Upper lobe of left lung (tissue), 6 donors: ENCODE measurements around the gene PFAS. TPM values are rescaled to one million over a fixed set of nuclear protein-coding genes. Genes with fewer than 3 reads are reported as not detected.

ENCODE experiments used
- ATAC-seq, 2 donors: fragments of 200-7000 bp; cut with Tn5 transposase; one replicate each; pipeline ENCODE4 v1.9.1; 2022; ENCODE audit warnings: mild to moderate bottlenecking in 2 of 2, moderate library complexity in 2 of 2; ENCODE audit not compliant: low FRiP score in 2 of 2
- DNase-seq, 2 donors: peaks; one replicate each; pipeline ENCODE4 v3.0.0-alpha.2; 2019 to 2020
- H3K27ac ChIP-seq, 4 donors: fragments of 200-600 bp; sonication (generic); one replicate each; pipeline ENCODE4 v1.5.1; 2016 to 2019
- H3K27me3 ChIP-seq, 4 donors: fragments of 200-600 bp; sonication (generic); one replicate each; pipeline ENCODE4 v1.5.1; 2017 to 2019
- H3K36me3 ChIP-seq, 4 donors: fragments of 200-600 bp; sonication (generic); one replicate each; pipeline ENCODE4 v1.5.1; 2016 to 2019
- H3K4me1 ChIP-seq, 4 donors: fragments of 200-600 bp; sonication (generic); one replicate each; pipeline ENCODE4 v1.5.1; 2018 to 2019
- H3K4me3 ChIP-seq, 4 donors: fragments of 200-600 bp; sonication (generic); one replicate each; pipeline ENCODE4 v1.5.1; 2017 to 2019; ENCODE audit warnings: mild to moderate bottlenecking in 2 of 4, moderate library complexity in 1 of 4
- H3K9me3 ChIP-seq, 4 donors: fragments of 200-600 bp; sonication (generic); one replicate each; pipeline ENCODE4 v1.5.1; 2018 to 2019
- CTCF ChIP-seq, 6 experiments: fragments of 450-650 bp in 4 of 6; fragments of 200-600 bp in 2 of 6; sonication (generic) in 2 of 6; IDR thresholded peaks; one replicate each; pipeline ENCODE4 v1.5.1; 2016 to 2019; ENCODE audit warnings: antibody characterized with exemption in 6 of 6
- EP300 ChIP-seq, 4 donors: sonication (generic); formaldehyde crosslinking; IDR thresholded peaks; one replicate each; pipeline ENCODE4 v1.5.1; 2017; ENCODE audit warnings: antibody characterized with exemption in 4 of 4, control low read depth in 2 of 4
- POLR2A ChIP-seq, 4 donors: fragments of 450-650 bp; IDR thresholded peaks; one replicate each; pipeline ENCODE4 v1.5.1; 2016 to 2017; ENCODE audit warnings: antibody characterized with exemption in 4 of 4, mild to moderate bottlenecking in 2 of 4
- POLR2AphosphoS5 ChIP-seq, 2 donors: sonication (generic); formaldehyde crosslinking; IDR thresholded peaks; one replicate each; pipeline ENCODE4 v1.5.1; 2017; ENCODE audit warnings: antibody characterized with exemption in 2 of 2
- WGBS, 2 donors: methylation state at CpG; one replicate each; pipeline ENCODE4 v1.1.5; 2017 to 2018; 5-methylcytosine and 5-hydroxymethylcytosine counted together
- total RNA-seq, 6 donors: library from RNA; depleted of rRNA in 4 of 6; stranded (reverse); fragments of >200 nt in 4 of 6; gene quantifications; one replicate each; pipeline versions ENCODE4 v1.1.0 to v1.2.1, GENCODE V29; 2016 to 2021
- donor health status: DM: no; HTN: no; CAD: no; lungs with moderate emphysema.
- donor health status: DM: no; HTN: yes; CAD: no; lungs with severe emphysema.

Gene PFAS
- total RNA-seq, 6 donors from 2014 or later: 11.9 to 60.8 (median 29.5) TPM

- Histone ChIP-seq H3K27ac (peak overlapping the region; percentile 54 to 82 (median 77)), H3K4me3 (peak overlapping the region; percentile 22 to 62 (median 46)), H3K27me3 (no peaks in the 10 kb centered on the region), H3K36me3 (peaks cover 0 to 9% (median 0%) of the 10 kb centered on the region in 4 donors), H3K9me3 (no peaks in the 10 kb centered on the region), H3K4me1 (peaks cover 6 to 17% (median 10%) of the 10 kb centered on the region in 4 donors)
- DNase-seq (no peak), ATAC-seq (peak in 1 of 2 donors; percentile 38)
- WGBS, 2 donors: 41 to 44% methylated on average over 5 to 10 of the region's 10 CpGs
- TF ChIP-seq POLR2A (IDR thresholded peaks at IDR 0.05) (no peak), POLR2AphosphoS5 (IDR thresholded peaks at IDR 0.05) (peak; percentile 28 to 38)
These were observed 61.6 kb downstream of the PFAS start for GRCh38 chr17:8310601-8311123.

GRCh38 chr17:8311131-8311790 lies 62.2 kb downstream of the PFAS start:
- no peaks in the 10 kb centered on the region for H3K9me3 ChIP-seq
- peak overlapping the region; percentile 9 to 62 (median 46) for H3K4me3 ChIP-seq
- DNase-seq (peak in 1 of 2 donors; percentile 23), ATAC-seq (peak in 1 of 2 donors; percentile 58)
- TF ChIP-seq EP300 (IDR thresholded peaks at IDR 0.05) (no peak), POLR2AphosphoS5 (IDR thresholded peaks at IDR 0.05) (no peak), POLR2A (IDR thresholded peaks at IDR 0.05) (no peak), CTCF (IDR thresholded peaks at IDR 0.05) (no peak)
- 66 to 70% methylated on average over 25 of the region's 25 CpGs for WGBS, 2 donors
- H3K4me1 ChIP-seq: peaks cover 6 to 19% (median 12%) of the 10 kb centered on the region in 4 donors
- H3K27me3 ChIP-seq: no peaks in the 10 kb centered on the region
- peak overlapping the region; percentile 54 to 82 (median 77) for H3K27ac ChIP-seq
- peaks cover 0 to 15% (median 0%) of the 10 kb centered on the region in 4 donors for H3K36me3 ChIP-seq

- Histone ChIP-seq H3K4me3 (peak overlapping the region; percentile 10 to 62 (median 46)), H3K4me1 (peaks cover 6 to 19% (median 12%) of the 10 kb centered on the region in 4 donors), H3K27ac (peak overlapping the region in 3 of 4 donors; percentile 22 to 82 (median 54)), H3K36me3 (peaks cover 0 to 21% (median 0%) of the 10 kb centered on the region in 4 donors), H3K9me3 (no peaks in the 10 kb centered on the region), H3K27me3 (no peaks in the 10 kb centered on the region)
- ATAC-seq (no peak), DNase-seq (no peak)
- 43 to 72% methylated on average over 9 of the region's 13 CpGs for WGBS, 2 donors
- TF ChIP-seq POLR2A (IDR thresholded peaks at IDR 0.05) (no peak), CTCF (IDR thresholded peaks at IDR 0.05) (no peak), POLR2AphosphoS5 (IDR thresholded peaks at IDR 0.05) (no peak), EP300 (IDR thresholded peaks at IDR 0.05) (no peak)
These were observed 63.2 kb downstream of the PFAS start for GRCh38 chr17:8312251-8312650.

- ATAC-seq: no peak
- H3K4me3 ChIP-seq: peak overlapping the region; percentile 3 to 62 (median 46)
- peaks cover 6 to 19% (median 12%) of the 10 kb centered on the region in 4 donors for H3K4me1 ChIP-seq
- peaks cover 0 to 23% (median 0%) of the 10 kb centered on the region in 4 donors for H3K36me3 ChIP-seq
- no peak for TF ChIP-seq POLR2A (IDR thresholded peaks at IDR 0.05)
- TF ChIP-seq POLR2AphosphoS5 (IDR thresholded peaks at IDR 0.05): no peak
- no peak for TF ChIP-seq EP300 (IDR thresholded peaks at IDR 0.05)
- no peak for TF ChIP-seq CTCF (IDR thresholded peaks at IDR 0.05)
- no peaks in the 10 kb centered on the region for H3K27me3 ChIP-seq
- no peaks in the 10 kb centered on the region for H3K9me3 ChIP-seq
- DNase-seq: no peak
- peak overlapping the region in 3 of 4 donors; percentile 13 to 82 (median 54) for H3K27ac ChIP-seq
- WGBS, 2 donors: 44 to 58% methylated on average over 5 to 7 of the region's 16 CpGs
These were observed 63.9 kb downstream of the PFAS start for GRCh38 chr17:8312726-8313600.
